K562 (cell line): Measurements from ENCODE around the gene ARID3A. TPM values are rescaled to one million over a fixed set of nuclear protein-coding genes. Genes with fewer than 3 reads are reported as not detected.
A peak's percentile ranks its signal among the peaks of the same experiment; 100 is the strongest.
"Not testable (repeated sequence)": the region's sequence is repeated elsewhere in the genome, so short reads cannot be mapped to it uniquely, and the experiment has no call there.

Experiments used
- ATAC-seq: fragments of 200-7000 bp; cut with Tn5 transposase; 3 replicates; pipeline ENCODE4 v1.9.1; 2020; ENCODE audit warnings: moderate library complexity
- BruUV-seq: library from RNA; stranded (reverse); fragments of 400-500 nt; replicated peaks from 2 replicates; lab custom pipeline; 2021; lab: Mats Ljungman, UMichigan
- CTCF ChIA-PET: fragments of 300-600 bp; formaldehyde crosslinking; extraction: SDS; loops from one replicate; lab custom pipeline; 2021; ENCODE audit warnings: low intra/inter-chr PET ratio; lab: Yijun Ruan, JAX
- POLR2A ChIA-PET: fragments of 300-600, 350-650 bp; sonication (Branson Sonifier 250); formaldehyde crosslinking; extraction: SDS; loops from one replicate; lab custom pipeline; 2021; ENCODE audit warnings: antibody characterized with exemption, inconsistent platforms; lab: Yijun Ruan, JAX
- DNase-seq, 4 experiments: peaks; one replicate each; pipeline versions ENCODE4 v3.0.0 to v3.0.0-alpha.2; 2011 to 2018; ENCODE audit warnings: low spot score in 3 of 4, mixed read lengths in 3 of 4; ENCODE audit errors: extremely low read depth in 1 of 4
- FAIRE-seq: peaks from 2 replicates; lab custom pipeline; 2011; peaks lifted over from hg19 to GRCh38; lab: Jason Lieb, UNC
- H2AFZ ChIP-seq: 2 replicates; pipeline ENCODE4 v1.6.0; 2011; ENCODE audit warnings: low read depth, low read length, control low read depth, inconsistent platforms
- H3K27ac ChIP-seq: fragments of 200-600 bp; 3 replicates; pipeline ENCODE4 v1.8.0; 2011; ENCODE audit warnings: low read depth, mild to moderate bottlenecking, control low read depth, inconsistent platforms, low read length, moderate library complexity, mixed read lengths; ENCODE audit errors: extremely low read depth
- H3K27me3 ChIP-seq, 2 experiments: fragments of 300-600 bp in 1 of 2; 2 replicates in 1 of 2; 3 replicates in 1 of 2; pipeline versions ENCODE4 v1.6.0 to v1.8.0; 2011; ENCODE audit warnings: inconsistent platforms in 2 of 2, low read length in 2 of 2, mild to moderate bottlenecking in 1 of 2, mixed read lengths in 1 of 2, moderate library complexity in 1 of 2; ENCODE audit not compliant: control insufficient read depth in 2 of 2, insufficient read depth in 2 of 2
- H3K36me3 ChIP-seq: fragments of 300-600 bp; 3 replicates; pipeline ENCODE4 v1.8.0; 2011; ENCODE audit warnings: mild to moderate bottlenecking, low read length, inconsistent platforms; ENCODE audit not compliant: control insufficient read depth, insufficient read depth
- H3K4me1 ChIP-seq, 2 experiments: fragments of 200-600 bp in 1 of 2; replicated peaks in 1 of 2; 2 replicates in 1 of 2; 3 replicates in 1 of 2; pipeline versions ENCODE4 v1.5.1 to v1.8.0; 2011; ENCODE audit warnings: inconsistent platforms in 2 of 2, low read length in 2 of 2, mild to moderate bottlenecking in 1 of 2, mixed read lengths in 1 of 2, moderate library complexity in 1 of 2; ENCODE audit not compliant: control insufficient read depth in 2 of 2, insufficient read depth in 2 of 2
- H3K4me2 ChIP-seq: 2 replicates; pipeline ENCODE4 v1.6.1; 2011; ENCODE audit warnings: low read length, control low read depth, inconsistent platforms, mixed read lengths; ENCODE audit not compliant: insufficient read depth
- H3K4me3 ChIP-seq: fragments of 200-600 bp; sonication (generic), shearing (Covaris generic); 2 replicates; pipeline ENCODE4 v1.5.1; 2016; ENCODE audit warnings: control low read depth, inconsistent platforms
- H3K79me2 ChIP-seq: fragments of 200-600 bp; 3 replicates; pipeline ENCODE4 v1.8.0; 2011; ENCODE audit warnings: low read length, inconsistent platforms; ENCODE audit not compliant: control insufficient read depth, insufficient read depth
- H3K9ac ChIP-seq, 2 experiments: 2 replicates each; pipeline versions ENCODE4 v1.6.0 to v1.6.1; 2011; ENCODE audit warnings: low read depth in 2 of 2, low read length in 2 of 2, control low read depth in 1 of 2, inconsistent platforms in 1 of 2, mild to moderate bottlenecking in 1 of 2, mixed read lengths in 1 of 2; ENCODE audit not compliant: insufficient read depth in 1 of 2
- H3K9me1 ChIP-seq: one replicate; pipeline ENCODE4 v1.6.0; 2011; ENCODE audit warnings: inconsistent platforms, mild to moderate bottlenecking, low read length, moderate library complexity; ENCODE audit not compliant: control insufficient read depth, insufficient read depth
- H3K9me3 ChIP-seq: replicated peaks from 2 replicates; pipeline ENCODE4 v1.5.1; 2011; ENCODE audit warnings: low read depth, low read length, inconsistent platforms; ENCODE audit not compliant: control insufficient read depth, insufficient read depth
- H4K20me1 ChIP-seq: replicated peaks from 2 replicates; pipeline ENCODE4 v1.6.1; 2011; ENCODE audit warnings: low read length, inconsistent platforms, mixed read lengths; ENCODE audit not compliant: control insufficient read depth, insufficient read depth
- POLR2G ChIP-seq: fragments of 200-400 bp; formaldehyde crosslinking; IDR thresholded peaks from 2 replicates; pipeline ENCODE4 v1.6.1; 2017; ENCODE audit warnings: low read depth, mild to moderate bottlenecking, antibody characterized with exemption, low read length, moderate library complexity
- WGBS: fragments of 100-300 bp; shearing (Covaris generic); methylation state at CpG from one replicate; pipeline ENCODE4 v1.1.6; 2016; ENCODE audit warnings: low coverage, mixed read lengths; ENCODE audit not compliant: insufficient coverage; ENCODE audit errors: missing lambda C conversion rate; 5-methylcytosine and 5-hydroxymethylcytosine counted together
- in situ Hi-C: fragments of 300-500 bp; cut with MboI; formaldehyde crosslinking; loops from 4 replicates; pipeline ENCODE4 v1.15.0; 2018; ENCODE audit warnings: inconsistent platforms, mixed read lengths
- intact Hi-C: fragments of 100-400 bp; cut with micrococcal nuclease; formaldehyde crosslinking; loops from 2 replicates; pipeline ENCODE4 v1.14.2; 2022
- polyA plus RNA-seq, 8 experiments: library from polyadenylated mRNA; depleted of rRNA in 4 of 8; stranded (reverse) in 5 of 8; unstranded in 3 of 8; fragments of >200 nt; fragmentation: Nextera tagmentation in 2 of 8; fragmentation: Illumina TruSeq in 1 of 8; extraction: Ambion mirVana in 2 of 8; extraction: Trizol in 1 of 8; gene quantifications; 2 replicates each; pipeline versions ENCODE4 v1.2.1 to v1.2.3, GENCODE V29; 2011 to 2014; ENCODE audit warnings: inconsistent platforms in 1 of 8, missing spikeins in 1 of 8
- total RNA-seq, 7 experiments: library from RNA; depleted of rRNA in 6 of 7; stranded (reverse); fragments of >200 nt in 6 of 7; fragmentation: Illumina TruSeq in 2 of 7; extraction: Trizol in 2 of 7; gene quantifications; 2 replicates each; pipeline versions ENCODE4 v1.2.1 to v1.2.3, GENCODE V29; 2011 to 2021; ENCODE audit warnings: low replicate concordance in 1 of 7

The ARID3A gene
- total and polyA plus RNA-seq, 9 of the 15 experiments (the other 6 are each of a cell fraction or from before 2014, with no cell fraction given) = 1.4 to 118 (median 31.2) TPM

DNA sequence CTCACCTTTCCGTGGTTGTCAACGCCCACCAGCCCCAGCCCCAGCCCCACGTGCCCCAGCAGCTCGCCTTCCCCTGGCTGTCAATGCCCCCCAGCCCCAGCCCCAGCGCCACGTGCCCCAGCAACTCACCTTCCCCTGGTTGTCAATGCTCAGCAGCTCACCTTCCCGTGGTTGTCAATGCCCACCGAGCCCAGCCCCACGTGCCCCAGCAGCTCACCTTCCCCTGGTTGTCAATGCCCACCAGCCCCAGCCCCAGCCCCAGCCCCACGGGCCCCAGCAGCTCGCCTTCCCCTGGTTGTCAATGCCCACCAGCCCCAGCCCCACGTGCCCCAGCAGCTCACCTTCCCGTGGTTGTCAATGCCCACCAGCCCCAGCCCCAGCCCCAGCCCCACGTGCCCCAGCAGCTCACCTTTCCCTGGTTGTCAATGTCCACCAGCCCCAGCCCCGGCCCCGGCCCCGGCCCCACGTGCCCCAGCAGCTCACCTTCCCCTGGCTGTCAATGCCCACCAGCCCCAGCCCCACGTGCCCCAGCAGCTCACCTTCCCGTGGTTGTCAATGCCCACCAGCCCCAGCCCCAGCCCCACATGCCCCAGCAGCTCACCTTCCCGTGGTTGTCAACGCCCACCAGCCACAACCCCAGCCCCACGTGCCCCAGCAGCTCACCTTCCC, 47.7 kb upstream of the ARID3A start:
- not testable (repeated sequence) for H4K20me1 ChIP-seq

DNA sequence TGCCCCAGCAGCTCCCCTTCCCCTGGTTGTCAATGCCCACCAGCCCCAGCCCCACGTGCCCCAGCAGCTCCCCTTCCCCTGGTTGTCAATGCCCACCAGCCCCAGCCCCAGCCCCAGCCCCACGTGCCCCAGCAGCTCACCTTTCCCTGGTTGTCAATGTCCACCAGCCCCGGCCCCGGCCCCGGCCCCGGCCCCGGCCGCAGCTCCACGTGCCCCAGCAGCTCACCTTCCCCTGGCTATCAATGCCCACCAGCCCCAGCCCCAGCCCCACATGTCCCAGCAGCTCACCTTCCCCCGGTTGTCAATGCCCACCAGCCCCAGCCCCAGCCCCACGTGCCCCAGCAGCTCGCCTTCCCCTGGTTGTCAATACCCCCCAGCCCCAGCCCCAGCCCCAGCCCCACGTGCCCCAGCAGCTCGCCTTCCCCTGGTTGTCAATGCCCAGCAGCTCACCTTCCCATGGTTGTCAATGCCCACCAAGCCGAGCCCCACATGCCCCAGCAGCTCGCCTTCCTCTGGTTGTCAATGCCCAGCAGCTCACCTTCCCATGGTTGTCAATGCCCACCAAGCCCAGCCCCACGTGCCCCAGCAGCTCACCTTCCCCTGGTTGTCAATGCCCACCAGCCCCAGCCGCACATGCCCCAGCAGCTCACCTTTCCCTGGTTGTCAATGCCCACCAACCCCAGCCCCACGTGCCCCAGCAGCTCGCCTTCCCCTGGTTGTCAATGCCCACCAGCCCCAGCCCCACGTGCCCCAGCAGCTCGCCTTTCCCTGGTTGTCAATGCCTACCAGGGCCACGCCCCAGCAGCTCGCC, 46.9 kb upstream of the ARID3A start:
- DNase-seq, H3K27me3 ChIP-seq, H3K9me1 ChIP-seq, H2AFZ ChIP-seq, H3K9me3 ChIP-seq, H3K27ac ChIP-seq, intact Hi-C loops, ATAC-seq, H4K20me1 ChIP-seq, FAIRE-seq, CTCF ChIA-PET, H3K4me2 ChIP-seq, in situ Hi-C loops, BruUV-seq, H3K9ac ChIP-seq, H3K79me2 ChIP-seq, H3K4me3 ChIP-seq: not testable (repeated sequence)
- 76% methylated on average over 17 of the region's 24 CpGs for WGBS
- POLR2A ChIA-PET = interaction anchor here (0.7 to 3.1 kb wide), 5 partner anchors 11 to 82 kb away, joined by 3 to 11 read pairs (median 3); partner anchors contain the start of gene PTBP1
- TF ChIP-seq POLR2G = peak; percentile 28
- Histone ChIP-seq H3K4me1 (peaks cover 0 to 41% of the 10 kb centered on the region in 2 experiments; a peak in 2 of 5 replicates), H3K36me3 (peaks cover 63% of the 10 kb centered on the region)

More for the DNA sequence above, 47.7 kb upstream of the ARID3A start:
- CTCF ChIA-PET, H3K27ac ChIP-seq, H3K4me3 ChIP-seq, FAIRE-seq, H3K4me2 ChIP-seq, H2AFZ ChIP-seq, H3K9me1 ChIP-seq, in situ Hi-C loops, BruUV-seq, H3K9me3 ChIP-seq, H3K27me3 ChIP-seq, H3K79me2 ChIP-seq, ATAC-seq, intact Hi-C loops, H3K9ac ChIP-seq, DNase-seq: not testable (repeated sequence)
- POLR2A ChIA-PET = interaction anchor here (0.6 to 2.4 kb wide), 3 partner anchors 12 to 81 kb away, joined by 3 to 6 read pairs (median 3); partner anchors contain the start of genes MED16 and PTBP1
- Histone ChIP-seq H3K36me3 (peaks cover 62% of the 10 kb centered on the region), H3K4me1 (peaks cover 4 to 42% of the 10 kb centered on the region in 2 experiments; a peak in 4 of 5 replicates)
- TF ChIP-seq POLR2G = peak; percentile 35
- WGBS = 64% methylated on average over 8 of the region's 23 CpGs
